Fibroblast of skin of left biceps (primary cell): ENCODE data around the gene KCNG3.
"Not testable (repeated sequence)": the region's sequence is repeated elsewhere in the genome, so short reads cannot be mapped to it uniquely, and the experiment has no call there.

Source experiments
- DNase-seq, 2 experiments: peaks; one replicate each; pipeline ENCODE4 v3.0.0-alpha.2; 2013; ENCODE audit warnings: low read depth in 2 of 2

Gene KCNG3

GRCh38 chr2:42430188-42430587, 63.6 kb downstream of the KCNG3 start:
- DNase-seq = no peak

DNA sequence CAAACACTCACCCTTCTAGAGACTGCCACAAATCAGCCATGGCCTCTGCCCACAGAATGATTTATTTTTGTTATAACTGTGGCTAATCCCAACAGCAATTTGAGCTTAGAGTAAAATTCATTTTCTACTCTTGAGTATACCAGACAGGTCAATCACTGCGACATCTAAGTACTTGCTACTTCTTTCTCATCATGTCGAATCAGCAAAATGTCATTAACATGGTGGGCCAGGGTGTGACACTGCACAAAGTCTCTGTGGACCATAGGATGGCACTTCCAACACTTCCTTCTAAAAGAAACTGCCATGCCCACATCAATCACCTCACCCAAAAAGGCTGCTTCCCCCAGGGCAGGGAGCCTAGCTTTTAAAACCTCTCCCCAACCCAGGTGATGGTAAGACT, 64.4 kb downstream of the KCNG3 start:
- DNase-seq = no peak

DNA sequence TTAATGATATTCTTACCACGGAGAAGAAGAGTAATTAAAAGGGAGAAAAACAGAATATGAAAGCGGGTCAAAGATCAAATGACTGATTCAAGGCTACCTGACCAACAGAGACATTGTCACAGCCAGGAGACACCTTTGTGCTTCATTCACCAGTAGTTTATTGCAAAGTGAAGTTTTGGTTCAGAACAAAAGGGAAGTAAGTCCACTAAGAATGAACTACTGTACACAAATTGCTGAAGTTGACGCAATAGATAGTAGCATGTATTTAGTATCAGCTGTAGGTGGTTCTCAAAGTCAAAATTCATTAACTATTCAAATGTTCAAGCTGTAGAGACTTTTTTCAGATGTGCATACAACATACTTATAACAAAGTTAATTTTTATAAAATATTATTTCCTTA, 68.1 kb downstream of the KCNG3 start:
- no peak for DNase-seq

DNA sequence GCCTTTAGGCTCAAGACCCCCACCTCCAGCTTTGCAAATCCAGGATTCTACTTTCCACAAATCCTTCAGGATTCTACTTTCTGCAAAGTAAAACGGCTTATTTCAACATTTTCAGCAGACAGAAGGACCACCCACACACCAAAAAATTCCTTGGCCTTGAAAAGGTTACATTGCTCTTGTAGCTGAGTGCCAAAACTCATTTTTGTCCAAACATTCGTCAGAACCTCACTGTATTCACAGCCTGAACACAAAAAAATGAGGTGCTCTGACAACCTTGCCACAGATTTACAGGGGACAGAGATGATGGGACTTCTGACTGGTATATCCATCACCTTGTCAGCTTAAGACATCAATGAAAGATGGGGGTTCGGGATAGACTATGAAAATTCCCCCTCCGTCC, 69.7 kb downstream of the KCNG3 start:
- peak; percentile 35 to 40 for DNase-seq

GRCh38 chr2:42421601-42422239, 72.1 kb downstream of the KCNG3 start:
- DNase-seq = no peak

GRCh38 chr2:42421157-42421485, 72.7 kb downstream of the KCNG3 start:
- DNase-seq = no peak

- DNase-seq = no peak
Measured at GRCh38 chr2:42414648-42415047, 79.1 kb downstream of the KCNG3 start.

- no peak for DNase-seq
Measured at GRCh38 chr2:42414158-42414557, 79.6 kb downstream of the KCNG3 start.

- DNase-seq = no peak
Measured at GRCh38 chr2:42410742-42411514, 82.9 kb downstream of the KCNG3 start.

- DNase-seq = no peak
Measured at GRCh38 chr2:42408009-42408408, 85.8 kb downstream of the KCNG3 start.

- DNase-seq = no peak
Measured at GRCh38 chr2:42407476-42407875, 86.3 kb downstream of the KCNG3 start.

- no peak for DNase-seq
Measured at GRCh38 chr2:42404676-42405075, 89.1 kb downstream of the KCNG3 start.

- no peak for DNase-seq
Measured at GRCh38 chr2:42401773-42402172, 92.0 kb downstream of the KCNG3 start.

GRCh38 chr2:42398052-42398451, 95.7 kb downstream of the KCNG3 start:
- DNase-seq = not testable (repeated sequence)

DNA sequence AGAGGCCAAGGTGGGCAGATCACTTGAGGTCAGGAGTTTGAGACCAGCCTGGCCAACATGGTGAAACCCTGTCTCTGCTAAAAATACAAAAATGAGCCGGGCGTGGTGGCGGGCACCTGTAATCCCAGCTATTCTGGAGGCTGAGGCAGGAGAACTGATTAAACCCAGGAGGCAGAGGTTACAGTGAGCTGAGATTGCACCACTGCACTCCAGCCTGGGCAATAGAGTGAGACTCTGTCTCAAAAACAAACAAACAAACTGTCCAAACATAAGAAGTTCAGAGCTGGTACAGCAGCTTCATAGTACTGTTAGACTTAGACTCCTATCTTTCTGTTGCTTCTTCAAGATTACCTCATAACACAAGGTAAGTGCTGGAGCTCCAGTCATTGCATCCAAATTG, 100.5 kb downstream of the KCNG3 start:
- DNase-seq = not testable (repeated sequence)

DNA sequence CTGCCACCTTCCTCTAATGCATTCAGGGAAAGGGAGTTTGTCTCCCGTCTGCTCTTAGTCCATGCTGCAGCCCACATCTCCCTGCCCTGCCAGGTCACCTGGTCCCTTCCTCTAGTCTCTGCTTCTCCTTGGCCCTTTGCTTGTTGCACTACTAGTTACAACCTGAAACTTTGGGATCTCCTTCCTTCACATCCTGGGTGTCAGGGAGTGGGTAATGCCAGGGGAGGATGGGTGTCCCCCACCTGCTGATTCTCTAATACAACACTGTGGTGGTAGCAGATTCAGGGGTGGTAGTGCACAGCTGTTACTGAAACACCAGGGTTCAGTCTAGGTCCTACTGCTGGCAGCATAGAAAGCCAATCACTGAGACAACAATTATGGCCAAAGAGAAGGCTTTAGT, 101.6 kb downstream of the KCNG3 start:
- DNase-seq = no peak
